ENCODE measurements around the gene C8B.

DNA sequence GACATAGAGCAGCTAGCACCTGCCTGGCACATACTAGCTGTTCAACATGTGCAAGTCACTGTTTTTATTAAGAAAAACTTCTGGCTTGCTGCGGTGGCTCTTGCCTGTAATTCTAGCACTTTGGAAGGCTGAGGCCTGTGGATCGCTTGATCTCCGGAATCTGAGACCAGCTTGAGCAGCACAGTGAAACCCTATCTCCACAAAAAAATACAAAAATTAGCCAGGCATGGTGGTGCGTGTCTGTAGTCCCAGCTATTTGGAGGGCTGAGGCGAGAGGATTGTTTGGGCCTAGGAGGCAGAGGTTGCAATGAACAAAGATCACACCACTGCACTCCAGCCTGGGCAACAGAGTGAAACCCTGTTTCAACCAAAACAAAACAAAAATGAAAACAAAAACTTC lies 27.7 kb upstream of the C8B start:
- TF ChIP-seq POLR2AphosphoS5 (IDR thresholded peaks at IDR 0.05; ENCODE audit: low read depth, low read length) (no peak), TAF1 (IDR thresholded peaks at IDR 0.05; ENCODE audit: borderline replicate concordance, insufficient read depth, low read length) (no peak), FOXP2 (optimal IDR thresholded peaks at IDR 0.05; ENCODE audit: borderline replicate concordance, extremely low read depth, extremely low read length, insufficient read depth) (no peak), SIN3A (IDR thresholded peaks at IDR 0.05; ENCODE audit: borderline replicate concordance, insufficient read depth, low read length) (no peak)
- TF ChIP-seq, protein P1, sequence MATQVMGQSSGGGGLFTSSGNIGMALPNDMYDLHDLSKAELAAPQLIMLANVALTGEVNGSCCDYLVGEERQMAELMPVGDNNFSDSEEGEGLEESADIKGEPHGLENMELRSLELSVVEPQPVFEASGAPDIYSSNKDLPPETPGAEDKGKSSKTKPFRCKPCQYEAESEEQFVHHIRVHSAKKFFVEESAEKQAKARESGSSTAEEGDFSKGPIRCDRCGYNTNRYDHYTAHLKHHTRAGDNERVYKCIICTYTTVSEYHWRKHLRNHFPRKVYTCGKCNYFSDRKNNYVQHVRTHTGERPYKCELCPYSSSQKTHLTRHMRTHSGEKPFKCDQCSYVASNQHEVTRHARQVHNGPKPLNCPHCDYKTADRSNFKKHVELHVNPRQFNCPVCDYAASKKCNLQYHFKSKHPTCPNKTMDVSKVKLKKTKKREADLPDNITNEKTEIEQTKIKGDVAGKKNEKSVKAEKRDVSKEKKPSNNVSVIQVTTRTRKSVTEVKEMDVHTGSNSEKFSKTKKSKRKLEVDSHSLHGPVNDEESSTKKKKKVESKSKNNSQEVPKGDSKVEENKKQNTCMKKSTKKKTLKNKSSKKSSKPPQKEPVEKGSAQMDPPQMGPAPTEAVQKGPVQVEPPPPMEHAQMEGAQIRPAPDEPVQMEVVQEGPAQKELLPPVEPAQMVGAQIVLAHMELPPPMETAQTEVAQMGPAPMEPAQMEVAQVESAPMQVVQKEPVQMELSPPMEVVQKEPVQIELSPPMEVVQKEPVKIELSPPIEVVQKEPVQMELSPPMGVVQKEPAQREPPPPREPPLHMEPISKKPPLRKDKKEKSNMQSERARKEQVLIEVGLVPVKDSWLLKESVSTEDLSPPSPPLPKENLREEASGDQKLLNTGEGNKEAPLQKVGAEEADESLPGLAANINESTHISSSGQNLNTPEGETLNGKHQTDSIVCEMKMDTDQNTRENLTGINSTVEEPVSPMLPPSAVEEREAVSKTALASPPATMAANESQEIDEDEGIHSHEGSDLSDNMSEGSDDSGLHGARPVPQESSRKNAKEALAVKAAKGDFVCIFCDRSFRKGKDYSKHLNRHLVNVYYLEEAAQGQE (IDR thresholded peaks at IDR 0.05; ENCODE audit: insufficient read depth in 1 of 2, low read depth in 2 of 2, low read length in 2 of 2): no peak
